DND-41 (cell line): ENCODE results near the gene TSPAN12.

Experiments
- ATAC-seq: fragments of 200-7000 bp; cut with Tn5 transposase; 3 replicates; pipeline ENCODE4 v1.9.1; 2021; ENCODE audit warnings: low read depth; ENCODE audit not compliant: insufficient read depth
- DNase-seq: peaks from one replicate; pipeline ENCODE4 v3.0.0-alpha.2; 2020
- H2AFZ ChIP-seq: 2 replicates; pipeline ENCODE4 v1.6.0; 2012; ENCODE audit warnings: low read depth, low read length
- H3K27ac ChIP-seq: 2 replicates; pipeline ENCODE4 v1.5.1; 2012; ENCODE audit warnings: low read length, inconsistent platforms
- H3K27me3 ChIP-seq: fragments of 200-600 bp; sonication (generic); 2 replicates; pipeline ENCODE4 v1.6.0; 2012; ENCODE audit warnings: low read length, mild to moderate bottlenecking, inconsistent platforms; ENCODE audit not compliant: insufficient read depth, poor library complexity
- H3K36me3 ChIP-seq: 2 replicates; pipeline ENCODE4 v1.5.1; 2012; ENCODE audit warnings: low read length, inconsistent platforms; ENCODE audit not compliant: insufficient read depth
- H3K4me1 ChIP-seq: 2 replicates; pipeline ENCODE4 v1.5.1; 2012; ENCODE audit warnings: mild to moderate bottlenecking, low read length; ENCODE audit not compliant: insufficient read depth
- H3K4me2 ChIP-seq: 2 replicates; pipeline ENCODE4 v1.6.0; 2012; ENCODE audit warnings: mild to moderate bottlenecking, moderate library complexity, low read length, inconsistent platforms; ENCODE audit not compliant: insufficient read depth
- H3K4me3 ChIP-seq, 2 experiments: fragments of 200-600 bp in 1 of 2; shearing (Covaris generic) in 1 of 2; 2 replicates each; pipeline ENCODE4 v1.5.1; 2012 to 2016; ENCODE audit warnings: inconsistent platforms in 2 of 2, low read length in 2 of 2, mild to moderate bottlenecking in 2 of 2, low read depth in 1 of 2, moderate library complexity in 1 of 2
- H3K79me2 ChIP-seq: 2 replicates; pipeline ENCODE4 v1.6.0; 2012; ENCODE audit warnings: low read length, inconsistent platforms; ENCODE audit not compliant: insufficient read depth
- H3K9ac ChIP-seq: 2 replicates; pipeline ENCODE4 v1.6.0; 2012; ENCODE audit warnings: low read depth, mild to moderate bottlenecking, inconsistent platforms, low read length, moderate library complexity
- H3K9me3 ChIP-seq: 2 replicates; pipeline ENCODE4 v1.5.1; 2012; ENCODE audit warnings: low read length, moderate library complexity, mild to moderate bottlenecking, inconsistent platforms; ENCODE audit not compliant: insufficient read depth, severe bottlenecking
- H4K20me1 ChIP-seq: 2 replicates; pipeline ENCODE4 v1.6.0; 2012; ENCODE audit warnings: low read length; ENCODE audit not compliant: insufficient read depth
- EZH2 ChIP-seq: IDR thresholded peaks from 3 replicates; pipeline ENCODE4 v1.6.1; 2012; ENCODE audit warnings: borderline replicate concordance, low read depth, mild to moderate bottlenecking, moderate library complexity, low read length, inconsistent platforms; ENCODE audit not compliant: severe bottlenecking
- TF ChIP-seq, protein P1 (sequence below): IDR thresholded peaks from 2 replicates; pipeline ENCODE4 v1.5.1; 2012; ENCODE audit warnings: borderline replicate concordance, low read length, moderate library complexity, mild to moderate bottlenecking; ENCODE audit not compliant: poor library complexity, severe bottlenecking; ENCODE audit errors: extremely low read depth

The TSPAN12 gene

DNA sequence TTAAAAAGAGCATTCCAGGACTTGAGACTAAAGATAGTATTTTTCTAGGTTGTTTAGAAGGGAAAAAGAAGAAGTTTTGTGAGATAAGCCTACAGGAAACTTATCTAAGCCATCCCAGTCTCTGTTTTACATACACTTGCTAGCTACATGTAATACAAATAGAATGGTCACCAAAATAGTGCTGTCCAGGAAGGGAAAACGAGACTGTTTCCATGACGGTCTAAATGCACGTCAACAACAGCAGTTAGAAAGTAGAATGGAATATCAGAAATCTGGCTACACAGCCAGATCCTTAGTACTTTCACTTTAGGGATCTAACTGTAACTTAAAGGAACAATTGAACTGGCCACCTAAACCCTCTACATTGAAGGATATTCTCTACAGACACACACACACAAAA, 117.6 kb downstream of the TSPAN12 start:
- no peak for TF ChIP-seq EZH2
- TF ChIP-seq, protein P1, sequence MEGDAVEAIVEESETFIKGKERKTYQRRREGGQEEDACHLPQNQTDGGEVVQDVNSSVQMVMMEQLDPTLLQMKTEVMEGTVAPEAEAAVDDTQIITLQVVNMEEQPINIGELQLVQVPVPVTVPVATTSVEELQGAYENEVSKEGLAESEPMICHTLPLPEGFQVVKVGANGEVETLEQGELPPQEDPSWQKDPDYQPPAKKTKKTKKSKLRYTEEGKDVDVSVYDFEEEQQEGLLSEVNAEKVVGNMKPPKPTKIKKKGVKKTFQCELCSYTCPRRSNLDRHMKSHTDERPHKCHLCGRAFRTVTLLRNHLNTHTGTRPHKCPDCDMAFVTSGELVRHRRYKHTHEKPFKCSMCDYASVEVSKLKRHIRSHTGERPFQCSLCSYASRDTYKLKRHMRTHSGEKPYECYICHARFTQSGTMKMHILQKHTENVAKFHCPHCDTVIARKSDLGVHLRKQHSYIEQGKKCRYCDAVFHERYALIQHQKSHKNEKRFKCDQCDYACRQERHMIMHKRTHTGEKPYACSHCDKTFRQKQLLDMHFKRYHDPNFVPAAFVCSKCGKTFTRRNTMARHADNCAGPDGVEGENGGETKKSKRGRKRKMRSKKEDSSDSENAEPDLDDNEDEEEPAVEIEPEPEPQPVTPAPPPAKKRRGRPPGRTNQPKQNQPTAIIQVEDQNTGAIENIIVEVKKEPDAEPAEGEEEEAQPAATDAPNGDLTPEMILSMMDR = no peak
- Histone ChIP-seq H4K20me1 (no peaks in the 10 kb centered on the region), H3K4me1 (no peaks in the 10 kb centered on the region), H3K27me3 (peaks cover 9% of the 10 kb centered on the region), H2AFZ (no peak overlapping the region), H3K4me3 (no peak overlapping the region), H3K4me2 (no peak overlapping the region), H3K9me3 (no peaks in the 10 kb centered on the region), H3K79me2 (no peaks in the 10 kb centered on the region), H3K27ac (no peak overlapping the region), H3K36me3 (no peaks in the 10 kb centered on the region), H3K9ac (no peak overlapping the region)
- no peak for ATAC-seq
- DNase-seq = no peak

DNA sequence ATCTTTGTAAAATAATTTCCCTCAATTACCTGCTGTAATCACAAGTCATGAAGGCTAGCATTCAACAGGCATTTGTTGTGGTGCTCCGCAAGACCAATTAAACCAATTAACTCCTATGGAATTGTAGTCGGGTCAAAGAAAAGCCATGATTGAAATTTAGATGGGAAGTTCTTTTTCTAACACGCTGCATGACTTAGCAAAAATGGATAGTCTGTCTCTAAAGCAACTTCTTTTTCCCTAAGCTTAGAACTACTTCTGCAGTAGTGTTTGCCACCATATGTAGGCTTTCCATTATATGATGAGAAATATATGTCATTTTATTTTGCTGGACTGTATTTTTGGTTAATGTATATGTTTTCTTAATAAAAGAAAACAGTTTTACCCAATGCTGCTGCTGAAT, 119.1 kb downstream of the TSPAN12 start:
- TF ChIP-seq, protein P1 = no peak
- no peak for TF ChIP-seq EZH2
- Histone ChIP-seq H4K20me1 (no peaks in the 10 kb centered on the region), H3K9me3 (no peaks in the 10 kb centered on the region), H3K4me2 (no peak overlapping the region), H3K4me1 (no peaks in the 10 kb centered on the region), H3K9ac (no peak overlapping the region), H2AFZ (no peak overlapping the region), H3K79me2 (no peaks in the 10 kb centered on the region), H3K4me3 (no peak overlapping the region), H3K36me3 (no peaks in the 10 kb centered on the region), H3K27ac (no peak overlapping the region), H3K27me3 (peaks cover 9% of the 10 kb centered on the region)
- DNase-seq (no peak), ATAC-seq (no peak)
